Fibroblast of pulmonary artery (primary cell): ENCODE data around the gene RALGAPA2.

Experiments
- DNase-seq: peaks from one replicate; pipeline ENCODE4 v3.0.0-alpha.2; 2010; ENCODE audit warnings: low read depth
- H3K4me3 ChIP-seq: replicated peaks from 2 replicates; pipeline ENCODE4 v1.5.1; 2011; ENCODE audit warnings: low read depth, mild to moderate bottlenecking, control low read depth, low read length, moderate library complexity
- CTCF ChIP-seq: IDR thresholded peaks from 2 replicates; pipeline ENCODE4 v1.5.1; 2011; ENCODE audit warnings: mild to moderate bottlenecking, control low read depth, low read length, inconsistent platforms; ENCODE audit errors: missing control alignments

RALGAPA2 gene

GRCh38 chr20:20603339-20603990 lies 109.0 kb downstream of the RALGAPA2 start:
- no peak for TF ChIP-seq CTCF
- DNase-seq: no peak
- H3K4me3 ChIP-seq: no peak overlapping the region

- no peak for TF ChIP-seq CTCF
- DNase-seq: no peak
- no peak overlapping the region for H3K4me3 ChIP-seq
Observed at GRCh38 chr20:20597966-20598365, 114.5 kb downstream of the RALGAPA2 start.

DNA sequence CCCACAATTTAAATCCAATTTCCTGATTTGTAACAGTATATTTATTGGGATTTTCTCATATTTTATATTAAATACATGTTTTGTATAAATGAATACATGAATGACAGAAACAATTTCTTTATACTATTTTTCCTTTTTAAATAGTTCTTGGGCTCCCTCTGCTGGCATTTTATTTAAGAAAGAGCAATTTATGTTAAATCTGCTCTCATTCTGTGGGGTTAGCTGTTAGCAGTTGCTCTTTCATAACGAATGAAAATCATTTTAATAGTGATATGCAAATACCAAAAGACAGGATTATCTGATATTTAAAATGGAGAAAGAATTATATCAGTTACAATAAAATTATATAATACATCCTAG lies 118.3 kb downstream of the RALGAPA2 start:
- H3K4me3 ChIP-seq: no peak overlapping the region
- peak; percentile 40 for TF ChIP-seq CTCF
- peak; percentile 57 for DNase-seq

- DNase-seq: peak; percentile 56
- peak; percentile 54 for TF ChIP-seq CTCF
- H3K4me3 ChIP-seq: no peak overlapping the region
Observed at GRCh38 chr20:20593447-20594170, 118.8 kb downstream of the RALGAPA2 start.

DNA sequence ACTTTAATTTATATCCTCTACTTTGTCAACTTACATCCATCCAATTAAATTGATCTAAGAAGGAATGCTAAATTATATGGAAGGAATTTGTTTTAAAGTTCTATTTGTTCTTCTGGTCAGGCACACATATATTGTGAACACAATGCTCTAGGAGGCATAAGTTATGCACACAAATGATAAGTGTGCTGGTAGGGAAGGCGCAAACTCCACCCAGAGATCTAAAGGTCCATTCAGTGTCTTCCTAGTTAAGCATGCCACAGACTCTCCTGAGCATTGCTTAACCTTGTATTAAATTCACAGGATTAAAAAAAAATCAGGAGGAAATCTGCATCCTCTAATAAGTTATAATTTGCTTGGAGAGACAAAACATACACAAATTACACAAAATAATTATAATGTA lies 127.3 kb downstream of the RALGAPA2 start:
- H3K4me3 ChIP-seq: no peak overlapping the region
- DNase-seq: no peak
- TF ChIP-seq CTCF: no peak

GRCh38 chr20:20582734-20583133 lies 129.7 kb downstream of the RALGAPA2 start:
- no peak for TF ChIP-seq CTCF
- DNase-seq: no peak
- no peak overlapping the region for H3K4me3 ChIP-seq

- no peak overlapping the region for H3K4me3 ChIP-seq
- DNase-seq: no peak
- TF ChIP-seq CTCF: no peak
Observed at GRCh38 chr20:20580139-20580538, 132.3 kb downstream of the RALGAPA2 start.
